Coronary artery (tissue), 2 donors: ENCODE data around the gene KCNIP1.

Experiments used
- DNase-seq: peaks from one replicate; pipeline ENCODE4 v3.0.0-alpha.2; 2017; ENCODE audit warnings: low spot score
- H3K27ac ChIP-seq, 2 donors: fragments of 200-600 bp; sonication (generic); one replicate each; pipeline ENCODE4 v1.5.1; 2016 to 2019
- H3K4me3 ChIP-seq: fragments of 200-600 bp; sonication (generic); 2 replicates; pipeline ENCODE4 v1.5.1; 2016; ENCODE audit warnings: mild to moderate bottlenecking, moderate library complexity
- TF ChIP-seq, protein P1 (sequence below): fragments of 200-600 bp; sonication (generic); IDR thresholded peaks from one replicate; pipeline ENCODE4 v1.5.1; 2019; ENCODE audit warnings: antibody characterized with exemption

KCNIP1 gene

GRCh38 chr5:170719551-170719950, 215.7 kb downstream of the KCNIP1 start:
- DNase-seq, result no peak
- Histone ChIP-seq H3K4me3 (no peak overlapping the region), H3K27ac (no peak overlapping the region)
- TF ChIP-seq, protein P1, sequence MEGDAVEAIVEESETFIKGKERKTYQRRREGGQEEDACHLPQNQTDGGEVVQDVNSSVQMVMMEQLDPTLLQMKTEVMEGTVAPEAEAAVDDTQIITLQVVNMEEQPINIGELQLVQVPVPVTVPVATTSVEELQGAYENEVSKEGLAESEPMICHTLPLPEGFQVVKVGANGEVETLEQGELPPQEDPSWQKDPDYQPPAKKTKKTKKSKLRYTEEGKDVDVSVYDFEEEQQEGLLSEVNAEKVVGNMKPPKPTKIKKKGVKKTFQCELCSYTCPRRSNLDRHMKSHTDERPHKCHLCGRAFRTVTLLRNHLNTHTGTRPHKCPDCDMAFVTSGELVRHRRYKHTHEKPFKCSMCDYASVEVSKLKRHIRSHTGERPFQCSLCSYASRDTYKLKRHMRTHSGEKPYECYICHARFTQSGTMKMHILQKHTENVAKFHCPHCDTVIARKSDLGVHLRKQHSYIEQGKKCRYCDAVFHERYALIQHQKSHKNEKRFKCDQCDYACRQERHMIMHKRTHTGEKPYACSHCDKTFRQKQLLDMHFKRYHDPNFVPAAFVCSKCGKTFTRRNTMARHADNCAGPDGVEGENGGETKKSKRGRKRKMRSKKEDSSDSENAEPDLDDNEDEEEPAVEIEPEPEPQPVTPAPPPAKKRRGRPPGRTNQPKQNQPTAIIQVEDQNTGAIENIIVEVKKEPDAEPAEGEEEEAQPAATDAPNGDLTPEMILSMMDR, result no peak

DNA sequence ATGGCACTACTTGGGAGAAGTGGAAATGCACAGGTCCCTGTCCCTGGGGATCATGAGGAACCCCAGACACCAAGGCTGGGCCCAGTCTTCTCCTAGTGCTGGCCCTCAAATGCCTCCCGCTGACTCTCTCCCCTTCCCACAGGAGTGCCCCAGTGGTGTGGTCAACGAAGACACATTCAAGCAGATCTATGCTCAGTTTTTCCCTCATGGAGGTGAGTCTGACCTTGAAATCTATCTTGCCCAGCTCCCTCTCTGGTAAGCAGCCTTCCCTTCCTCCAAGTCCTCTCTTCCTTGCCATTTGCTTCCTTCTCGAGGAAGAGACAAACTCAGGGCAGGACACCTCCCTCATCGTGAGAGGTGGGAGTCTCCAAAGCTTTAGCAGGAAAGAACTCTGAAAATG, 216.4 kb downstream of the KCNIP1 start:
- TF ChIP-seq, protein P1, result no peak
- Histone ChIP-seq H3K4me3 (no peak overlapping the region), H3K27ac (no peak overlapping the region)
- no peak for DNase-seq

DNA sequence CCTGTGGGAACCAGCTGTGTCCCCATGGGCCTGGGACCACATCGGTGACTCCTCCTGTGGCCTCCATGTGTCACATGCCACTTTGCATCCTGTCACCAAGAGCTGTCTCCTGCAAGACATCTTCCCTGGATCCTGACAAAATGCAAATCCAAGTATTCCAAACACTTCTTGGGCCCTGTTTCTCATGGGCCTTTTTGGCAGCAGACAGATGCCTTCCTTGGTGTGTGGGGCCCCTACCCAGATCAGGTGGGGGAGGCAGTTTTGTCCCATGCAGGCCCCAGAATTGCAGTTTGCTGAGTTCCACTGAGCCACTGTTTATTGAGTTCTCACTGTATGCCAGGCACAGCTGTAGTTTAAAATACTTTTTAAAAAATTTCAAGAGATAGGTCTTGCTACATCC, 217.2 kb downstream of the KCNIP1 start:
- TF ChIP-seq, protein P1, result no peak
- no peak for DNase-seq
- no peak overlapping the region for H3K27ac ChIP-seq

GRCh38 chr5:170721681-170722080, 217.9 kb downstream of the KCNIP1 start:
- no peak for DNase-seq
- TF ChIP-seq, protein P1, result no peak
- H3K4me3 ChIP-seq, result no peak overlapping the region
- no peak overlapping the region for H3K27ac ChIP-seq

More for the DNA sequence above, 217.2 kb downstream of the KCNIP1 start:
- H3K4me3 ChIP-seq, result no peak overlapping the region

DNA sequence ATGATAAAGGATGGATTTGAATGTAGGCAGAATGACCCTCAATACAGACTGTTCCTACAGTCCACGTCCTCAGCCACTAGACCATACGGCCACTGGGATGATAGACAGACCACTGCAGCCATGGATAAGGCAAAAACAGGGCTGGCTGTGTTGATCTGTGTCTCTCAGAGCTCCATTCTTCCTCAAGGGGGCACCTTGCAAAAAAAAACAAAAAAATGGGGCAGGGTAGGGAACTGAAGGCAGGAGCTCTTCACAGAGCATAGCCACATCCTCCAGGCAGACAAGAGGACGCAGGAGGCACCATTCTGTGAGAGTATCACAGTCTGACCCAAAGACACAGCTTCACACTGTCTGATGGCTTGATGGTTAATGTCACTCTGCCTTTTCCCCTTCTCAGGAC, 218.5 kb downstream of the KCNIP1 start:
- Histone ChIP-seq H3K27ac (no peak overlapping the region), H3K4me3 (no peak overlapping the region)
- DNase-seq, result no peak
- TF ChIP-seq, protein P1, result no peak

- H3K27ac ChIP-seq, result no peak overlapping the region
- DNase-seq, result no peak
- no peak overlapping the region for H3K4me3 ChIP-seq
- TF ChIP-seq, protein P1, result no peak
Measured at GRCh38 chr5:170731052-170731451, 227.2 kb downstream of the KCNIP1 start.

DNA sequence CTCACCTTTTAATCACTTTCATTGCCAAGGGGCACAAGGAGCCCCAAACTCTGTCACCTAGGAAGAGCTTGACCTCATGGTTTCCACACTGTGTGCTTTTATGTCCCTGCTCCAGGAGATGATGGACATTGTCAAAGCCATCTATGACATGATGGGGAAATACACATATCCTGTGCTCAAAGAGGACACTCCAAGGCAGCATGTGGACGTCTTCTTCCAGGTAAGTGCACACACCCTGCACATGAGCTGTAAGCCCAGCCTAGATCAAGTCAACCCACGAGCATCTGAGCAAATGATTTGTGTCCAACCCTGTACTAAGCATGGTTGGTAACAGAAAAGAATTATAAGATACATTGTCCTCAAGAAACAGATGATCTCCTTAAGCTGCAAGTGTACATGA, 228.9 kb downstream of the KCNIP1 start:
- no peak for DNase-seq
- Histone ChIP-seq H3K27ac (no peak overlapping the region), H3K4me3 (no peak overlapping the region)
- TF ChIP-seq, protein P1, result no peak
